WERI-Rb-1 (cell line): ENCODE results near the gene MTMR3.

Experiments
- DNase-seq: peaks from one replicate; pipeline ENCODE4 v3.0.0-alpha.2; 2020
- H3K27ac ChIP-seq: fragments of 250-450 bp; sonication (Bioruptor Pico); 2 replicates; pipeline ENCODE4 v1.5.1; 2020; ENCODE audit warnings: mild to moderate bottlenecking, moderate library complexity
- H3K27me3 ChIP-seq: fragments of 250-450 bp; sonication (Bioruptor Pico); 2 replicates; pipeline ENCODE4 v1.5.1; 2021; ENCODE audit warnings: mild to moderate bottlenecking, low read depth, moderate library complexity; ENCODE audit not compliant: insufficient read depth, severe bottlenecking
- H3K36me3 ChIP-seq: fragments of 250-450 bp; sonication (Bioruptor Pico); 2 replicates; pipeline ENCODE4 v1.5.1; 2020; ENCODE audit warnings: mild to moderate bottlenecking, moderate library complexity
- H3K4me3 ChIP-seq: 2 replicates; pipeline ENCODE4 v1.5.1; 2011; ENCODE audit warnings: low read depth, mild to moderate bottlenecking, control low read depth, low read length
- H3K9me3 ChIP-seq: fragments of 250-450 bp; sonication (Bioruptor Pico); 2 replicates; pipeline ENCODE4 v1.5.1; 2021; ENCODE audit warnings: mild to moderate bottlenecking, moderate library complexity; ENCODE audit not compliant: severe bottlenecking
- CTCF ChIP-seq: IDR thresholded peaks from 2 replicates; pipeline ENCODE4 v1.5.1; 2011; ENCODE audit warnings: low read depth, mild to moderate bottlenecking, control low read depth, inconsistent platforms, low read length

Gene MTMR3

GRCh38 chr22:30062259-30062658 is 179.3 kb downstream of the MTMR3 start:
- DNase-seq: no peak
- Histone ChIP-seq H3K4me3 (no peak overlapping the region), H3K27ac (no peak overlapping the region), H3K27me3 (no peaks in the 10 kb centered on the region), H3K36me3 (no peaks in the 10 kb centered on the region), H3K9me3 (peaks cover 16% of the 10 kb centered on the region)
- TF ChIP-seq CTCF: no peak

- TF ChIP-seq CTCF: no peak
- DNase-seq: no peak
- Histone ChIP-seq H3K36me3 (no peaks in the 10 kb centered on the region), H3K27me3 (no peaks in the 10 kb centered on the region), H3K4me3 (no peak overlapping the region), H3K27ac (no peak overlapping the region), H3K9me3 (peaks cover 16% of the 10 kb centered on the region)
Observed at GRCh38 chr22:30062950-30063349, 180.0 kb downstream of the MTMR3 start.

DNA sequence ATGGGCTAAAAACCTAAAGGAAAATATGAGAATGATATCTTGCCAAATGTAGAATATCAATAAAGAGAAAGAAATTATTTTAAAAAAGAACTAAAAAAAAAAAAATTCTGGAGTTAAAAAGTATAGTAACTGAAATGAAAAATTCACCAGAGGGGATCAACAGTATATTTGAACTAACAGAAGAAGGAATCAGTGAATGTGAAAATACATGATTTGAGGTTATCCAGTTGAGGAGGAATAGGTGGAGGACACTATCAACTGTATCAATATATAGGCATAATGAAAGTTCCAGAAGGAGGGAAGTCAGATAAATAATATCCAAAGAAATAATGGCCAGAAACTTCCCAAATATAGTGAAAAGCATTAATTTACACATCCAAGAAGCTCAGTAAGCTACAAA is 181.2 kb downstream of the MTMR3 start:
- no peak overlapping the region for H3K4me3 ChIP-seq
- H3K36me3 ChIP-seq: no peaks in the 10 kb centered on the region
- no peaks in the 10 kb centered on the region for H3K27me3 ChIP-seq
- peaks cover 15% of the 10 kb centered on the region for H3K9me3 ChIP-seq
- no peak overlapping the region for H3K27ac ChIP-seq
- TF ChIP-seq CTCF: no peak
- DNase-seq: no peak

DNA sequence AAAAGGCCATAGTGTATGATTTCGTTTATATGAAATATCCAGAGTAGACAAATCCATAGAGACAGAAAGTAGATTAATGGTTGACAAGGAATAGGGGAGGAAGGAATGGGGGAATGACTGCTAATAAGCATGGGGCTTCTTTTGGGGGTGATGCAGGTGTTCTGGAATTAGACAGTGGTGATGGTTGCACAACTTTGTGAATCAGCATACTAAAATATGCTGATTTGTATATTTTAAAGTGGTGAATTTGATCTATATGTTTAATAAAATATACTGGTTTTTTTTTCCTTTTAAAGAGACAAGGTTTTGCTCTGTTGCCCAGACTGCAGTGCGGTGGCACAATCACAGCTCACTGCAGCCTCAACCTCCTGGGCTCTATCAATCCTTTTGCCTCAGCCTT is 190.8 kb downstream of the MTMR3 start:
- no peaks in the 10 kb centered on the region for H3K9me3 ChIP-seq
- TF ChIP-seq CTCF: no peak
- no peaks in the 10 kb centered on the region for H3K36me3 ChIP-seq
- H3K4me3 ChIP-seq: no peak overlapping the region
- no peak for DNase-seq
- no peak overlapping the region for H3K27ac ChIP-seq
- no peaks in the 10 kb centered on the region for H3K27me3 ChIP-seq

DNA sequence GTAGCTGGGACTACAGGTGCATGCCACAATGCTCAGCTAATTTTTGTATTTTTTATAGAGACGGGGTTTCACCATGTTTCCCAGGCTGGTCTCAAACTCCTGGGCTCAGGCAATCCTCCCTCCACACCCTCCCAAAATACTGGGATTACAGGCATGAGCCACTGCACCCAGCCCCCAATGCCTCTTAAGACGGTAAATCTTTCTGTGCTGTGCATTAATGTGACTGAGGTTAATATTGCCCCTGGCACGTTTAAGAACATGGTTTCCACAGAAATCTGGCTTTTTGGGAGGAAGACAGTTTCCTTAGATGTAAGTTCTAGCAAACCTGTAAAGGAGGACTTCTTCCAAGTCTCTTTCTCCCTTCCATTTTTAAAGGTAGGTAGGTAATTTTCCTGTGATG is 191.2 kb downstream of the MTMR3 start:
- H3K9me3 ChIP-seq: no peaks in the 10 kb centered on the region
- H3K4me3 ChIP-seq: no peak overlapping the region
- no peak overlapping the region for H3K27ac ChIP-seq
- no peak for DNase-seq
- TF ChIP-seq CTCF: no peak
- no peaks in the 10 kb centered on the region for H3K27me3 ChIP-seq
- no peaks in the 10 kb centered on the region for H3K36me3 ChIP-seq

GRCh38 chr22:30074994-30075393 is 192.0 kb downstream of the MTMR3 start:
- no peak for TF ChIP-seq CTCF
- H3K27me3 ChIP-seq: no peaks in the 10 kb centered on the region
- H3K36me3 ChIP-seq: no peaks in the 10 kb centered on the region
- H3K9me3 ChIP-seq: peaks cover 2% of the 10 kb centered on the region
- H3K27ac ChIP-seq: no peak overlapping the region
- no peak overlapping the region for H3K4me3 ChIP-seq
- DNase-seq: no peak
